DMS153 treated with DMSO at 0.1 percent for 48 hours (cell line): ENCODE data around the gene RIC8A.
"Not testable (repeated sequence)": the region's sequence is repeated elsewhere in the genome, so short reads cannot be mapped to it uniquely, and the experiment has no call there.

Experiments
- DNase-seq: peaks from one replicate; lab custom pipeline; 2025; ENCODE audit not compliant: unreplicated experiment; lab: John Stamatoyannopoulos, UW

The RIC8A gene

GRCh38 chr11:207208-207862 is at the start of gene RIC8A, which contains the start of gene BET1L:
Gene RIC8A, plus strand, starts transcription at chr11:207708. Its CDS starts 1,147 bp downstream, at chr11:208855.
Gene BET1L, minus strand, starts transcription at chr11:207399. Its CDS starts 78 bp downstream, at chr11:207321.
- DNase-seq, result peak; percentile 75

- DNase-seq, result not testable (repeated sequence)
Measured at GRCh38 chr11:180242-180641, 27.3 kb upstream of the RIC8A start.

- not testable (repeated sequence) for DNase-seq
Measured at GRCh38 chr11:189200-189783, 18.2 kb upstream of the RIC8A start.

- DNase-seq, result not testable (repeated sequence)
Measured at GRCh38 chr11:189843-190311, 17.6 kb upstream of the RIC8A start.

- not testable (repeated sequence) for DNase-seq
Measured at GRCh38 chr11:190546-190945, 17.0 kb upstream of the RIC8A start.

- DNase-seq, result not testable (repeated sequence)
Measured at GRCh38 chr11:191490-192478, 15.7 kb upstream of the RIC8A start.

GRCh38 chr11:192674-193128 is 14.8 kb upstream of the RIC8A start, which contains the start of gene SCGB1C1:
Gene SCGB1C1, plus strand, starts transcription at chr11:193078. Its CDS starts 22 bp downstream, at chr11:193100.
- not testable (repeated sequence) for DNase-seq

GRCh38 chr11:193481-193880 is 14.0 kb upstream of the RIC8A start:
- not testable (repeated sequence) for DNase-seq

GRCh38 chr11:196786-197731 is 10.4 kb upstream of the RIC8A start:
- no peak for DNase-seq

- no peak for DNase-seq
Measured at GRCh38 chr11:197741-198235, 9.7 kb upstream of the RIC8A start.

GRCh38 chr11:198236-198806 is 9.2 kb upstream of the RIC8A start:
- DNase-seq, result no peak

- no peak for DNase-seq
Measured at GRCh38 chr11:199004-199581, 8.4 kb upstream of the RIC8A start.

GRCh38 chr11:199782-200181 is 7.7 kb upstream of the RIC8A start:
- no peak for DNase-seq

- DNase-seq, result no peak
Measured at GRCh38 chr11:200224-201003, 7.1 kb upstream of the RIC8A start.

- DNase-seq, result no peak
Measured at GRCh38 chr11:201966-202365, 5.5 kb upstream of the RIC8A start.

- DNase-seq, result no peak
Measured at GRCh38 chr11:202490-202889, 5.0 kb upstream of the RIC8A start.

GRCh38 chr11:203056-203944 is 4.2 kb upstream of the RIC8A start:
- DNase-seq, result no peak
